HepG2 (cell line): ENCODE results near the gene KCTD1. TPM values are rescaled to one million over a fixed set of nuclear protein-coding genes. Genes with fewer than 3 reads are reported as not detected.

Experiments used
- HNRNPLL ChIP-seq: fragments of 200-400 bp; formaldehyde crosslinking; IDR thresholded peaks from 2 replicates; pipeline ENCODE4 v1.6.1; 2017; ENCODE audit warnings: mild to moderate bottlenecking, low read depth, low read length; ENCODE audit not compliant: poor library complexity, severe bottlenecking
- LCORL ChIP-seq, 2 experiments: fragments of 450-650 bp in 1 of 2; sonication (generic) in 1 of 2; formaldehyde crosslinking in 1 of 2; IDR thresholded peaks; 2 replicates each; pipeline versions ENCODE4 v1.5.0 to v1.6.1; 2017 to 2020; ENCODE audit warnings: antibody characterized with exemption in 1 of 2, missing genetic modification reagents in 1 of 2
- MLLT10 ChIP-seq: sonication (generic); formaldehyde crosslinking; IDR thresholded peaks from 2 replicates; pipeline ENCODE4 v1.4.0; 2020; ENCODE audit warnings: missing genetic modification reagents
- NFIC ChIP-seq: IDR thresholded peaks from 2 replicates; pipeline ENCODE4 v1.6.1; 2012; ENCODE audit warnings: mild to moderate bottlenecking, low read length, inconsistent platforms
- RBFOX2 ChIP-seq: fragments of 200-400 bp; formaldehyde crosslinking; IDR thresholded peaks from 2 replicates; pipeline ENCODE4 v1.6.1; 2017; ENCODE audit warnings: low read depth, mild to moderate bottlenecking, low read length
- SMARCC2 ChIP-seq: fragments of 450-650 bp; IDR thresholded peaks from 2 replicates; pipeline ENCODE4 v1.6.1; 2017; ENCODE audit warnings: antibody characterized with exemption, mild to moderate bottlenecking
- SRSF1 ChIP-seq: fragments of 200-400 bp; formaldehyde crosslinking; optimal IDR thresholded peaks from 2 replicates; pipeline ENCODE3; 2017; ENCODE audit warnings: mild to moderate bottlenecking, low read depth, low read length, moderate library complexity
- ZNF225 ChIP-seq: sonication (generic); formaldehyde crosslinking; IDR thresholded peaks from 2 replicates; pipeline ENCODE4 v1.4.0; 2020; ENCODE audit warnings: mild to moderate bottlenecking, missing genetic modification reagents
- ZNF33A ChIP-seq: sonication (generic); formaldehyde crosslinking; IDR thresholded peaks from 2 replicates; pipeline ENCODE4 v1.5.1; 2020; ENCODE audit warnings: missing genetic modification reagents, mild to moderate bottlenecking, moderate library complexity, borderline replicate concordance
- ZSCAN31 ChIP-seq: sonication (generic); formaldehyde crosslinking; IDR thresholded peaks from 2 replicates; pipeline ENCODE4 v1.5.0; 2020; ENCODE audit warnings: low read depth, mild to moderate bottlenecking, missing genetic modification reagents
- polyA plus RNA-seq, 8 experiments: library from polyadenylated mRNA; depleted of rRNA in 3 of 8; stranded (reverse) in 7 of 8; unstranded in 1 of 8; fragments of >200 nt; fragmentation: Illumina TruSeq in 4 of 8; extraction: Trizol in 4 of 8; gene quantifications; 2 replicates each; pipeline versions ENCODE4 v1.2.1 to v1.2.3, GENCODE V29; 2011 to 2016; ENCODE audit warnings: low read depth in 4 of 8, missing spikeins in 1 of 8, mixed read lengths in 1 of 8; ENCODE audit not compliant: insufficient read depth in 1 of 8
- total RNA-seq, 5 experiments: library from RNA; depleted of rRNA; stranded (reverse); fragments of >200 nt; fragmentation: Illumina TruSeq; extraction: Trizol; gene quantifications; 2 replicates each; pipeline ENCODE4 v1.2.3, GENCODE V29; 2016; ENCODE audit warnings: low read depth in 1 of 5
- TF ChIP-seq, protein P1 (sequence below), 2 experiments: fragments of 450-650 bp in 1 of 2; sonication (generic) in 1 of 2; formaldehyde crosslinking in 1 of 2; IDR thresholded peaks; 2 replicates each; pipeline versions ENCODE4 v1.6.1 to v1.8.0; 2016 to 2022; ENCODE audit warnings: antibody characterized with exemption in 1 of 2, mild to moderate bottlenecking in 1 of 2, missing genetic modification reagents in 1 of 2
- TF ChIP-seq, protein P2 (sequence below): sonication (generic); formaldehyde crosslinking; IDR thresholded peaks from 2 replicates; pipeline ENCODE4 v1.4.0; 2020; ENCODE audit warnings: missing genetic modification reagents
- TF ChIP-seq, protein P3 (sequence below): sonication (generic); formaldehyde crosslinking; conservative IDR thresholded peaks from 2 replicates; pipeline ENCODE4 v1.8.0; 2022; ENCODE audit warnings: low read depth, missing genetic modification reagents
- TF ChIP-seq, protein P4 (sequence below): sonication (generic); formaldehyde crosslinking; IDR thresholded peaks from 2 replicates; pipeline ENCODE4 v1.8.1; 2023; ENCODE audit warnings: mild to moderate bottlenecking, missing genetic modification reagents

KCTD1 gene
- total and polyA plus RNA-seq, 2 of the 13 experiments (the other 11 are each of a cell fraction or from before 2014, with no cell fraction given) = 2.7 to 6.8 TPM

DNA sequence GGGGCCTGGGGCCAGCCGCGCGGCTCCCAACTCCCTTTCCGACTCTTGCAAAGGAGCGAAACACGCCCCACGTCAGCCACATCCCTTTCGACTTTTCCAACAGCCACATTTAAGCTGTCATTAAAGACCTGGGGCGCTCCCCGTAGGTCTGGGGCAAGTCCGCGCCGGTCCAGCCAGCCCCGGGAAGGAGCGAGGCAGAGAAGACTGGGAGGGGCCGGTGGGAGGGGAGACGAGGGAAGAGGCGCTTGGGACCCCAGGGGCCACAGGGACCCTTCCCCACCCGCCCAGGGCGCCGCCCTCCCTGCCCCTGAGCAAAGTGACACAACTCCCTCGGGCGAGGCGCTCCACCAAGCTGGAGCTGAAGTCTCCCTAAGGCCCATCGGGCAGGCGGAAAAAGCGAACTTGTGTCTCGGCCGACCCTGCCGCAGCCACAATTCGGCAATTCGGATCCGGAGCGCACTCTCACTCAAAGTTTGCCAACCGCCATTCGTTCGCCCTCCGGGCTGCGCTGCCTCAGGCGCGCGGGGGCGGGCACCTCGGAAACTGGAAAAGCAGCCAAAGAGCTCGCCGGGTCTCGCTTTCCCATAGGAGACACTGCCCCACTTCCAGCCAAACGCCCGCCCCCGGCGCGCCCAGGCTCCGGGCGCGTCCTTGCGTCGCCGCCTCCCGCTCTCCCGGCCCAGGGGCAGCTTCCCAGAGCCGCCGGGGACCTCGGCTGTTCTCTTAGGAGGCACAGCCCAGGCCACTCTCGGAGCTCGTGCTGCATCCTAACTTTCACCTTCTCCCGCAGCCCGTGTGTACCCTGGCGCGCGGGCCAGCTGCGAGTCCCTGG is 1.1 kb upstream of the KCTD1 start (continued):
- TF ChIP-seq, protein P1, sequence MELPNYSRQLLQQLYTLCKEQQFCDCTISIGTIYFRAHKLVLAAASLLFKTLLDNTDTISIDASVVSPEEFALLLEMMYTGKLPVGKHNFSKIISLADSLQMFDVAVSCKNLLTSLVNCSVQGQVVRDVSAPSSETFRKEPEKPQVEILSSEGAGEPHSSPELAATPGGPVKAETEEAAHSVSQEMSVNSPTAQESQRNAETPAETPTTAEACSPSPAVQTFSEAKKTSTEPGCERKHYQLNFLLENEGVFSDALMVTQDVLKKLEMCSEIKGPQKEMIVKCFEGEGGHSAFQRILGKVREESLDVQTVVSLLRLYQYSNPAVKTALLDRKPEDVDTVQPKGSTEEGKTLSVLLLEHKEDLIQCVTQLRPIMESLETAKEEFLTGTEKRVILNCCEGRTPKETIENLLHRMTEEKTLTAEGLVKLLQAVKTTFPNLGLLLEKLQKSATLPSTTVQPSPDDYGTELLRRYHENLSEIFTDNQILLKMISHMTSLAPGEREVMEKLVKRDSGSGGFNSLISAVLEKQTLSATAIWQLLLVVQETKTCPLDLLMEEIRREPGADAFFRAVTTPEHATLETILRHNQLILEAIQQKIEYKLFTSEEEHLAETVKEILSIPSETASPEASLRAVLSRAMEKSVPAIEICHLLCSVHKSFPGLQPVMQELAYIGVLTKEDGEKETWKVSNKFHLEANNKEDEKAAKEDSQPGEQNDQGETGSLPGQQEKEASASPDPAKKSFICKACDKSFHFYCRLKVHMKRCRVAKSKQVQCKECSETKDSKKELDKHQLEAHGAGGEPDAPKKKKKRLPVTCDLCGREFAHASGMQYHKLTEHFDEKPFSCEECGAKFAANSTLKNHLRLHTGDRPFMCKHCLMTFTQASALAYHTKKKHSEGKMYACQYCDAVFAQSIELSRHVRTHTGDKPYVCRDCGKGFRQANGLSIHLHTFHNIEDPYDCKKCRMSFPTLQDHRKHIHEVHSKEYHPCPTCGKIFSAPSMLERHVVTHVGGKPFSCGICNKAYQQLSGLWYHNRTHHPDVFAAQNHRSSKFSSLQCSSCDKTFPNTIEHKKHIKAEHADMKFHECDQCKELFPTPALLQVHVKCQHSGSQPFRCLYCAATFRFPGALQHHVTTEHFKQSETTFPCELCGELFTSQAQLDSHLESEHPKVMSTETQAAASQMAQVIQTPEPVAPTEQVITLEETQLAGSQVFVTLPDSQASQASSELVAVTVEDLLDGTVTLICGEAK (IDR thresholded peaks at IDR 0.05) = no peak
- TF ChIP-seq, protein P1 (CRISPR knock-in tag; IDR thresholded peaks at IDR 0.05) = 0 out of 2 replicates have a peak, but pooled peaks have one; percentile 14
- TF ChIP-seq ZNF225 (no peak), SMARCC2 (no peak), LCORL (IDR thresholded peaks at IDR 0.05) (no peak), LCORL (CRISPR knock-in tag; IDR thresholded peaks at IDR 0.05) (0 out of 2 replicates have a peak, but pooled peaks have one; percentile 23), HNRNPLL (peak; percentile 35), NFIC (no peak), ZSCAN31 (0 out of 2 replicates have a peak, but pooled peaks have one; percentile 46), SRSF1 (peak; percentile 27), ZNF33A (CRISPR knock-in tag) (no peak), MLLT10 (CRISPR knock-in tag) (no peak), RBFOX2 (0 out of 2 replicates have a peak, but pooled peaks have one; percentile 29)
- TF ChIP-seq, protein P2, sequence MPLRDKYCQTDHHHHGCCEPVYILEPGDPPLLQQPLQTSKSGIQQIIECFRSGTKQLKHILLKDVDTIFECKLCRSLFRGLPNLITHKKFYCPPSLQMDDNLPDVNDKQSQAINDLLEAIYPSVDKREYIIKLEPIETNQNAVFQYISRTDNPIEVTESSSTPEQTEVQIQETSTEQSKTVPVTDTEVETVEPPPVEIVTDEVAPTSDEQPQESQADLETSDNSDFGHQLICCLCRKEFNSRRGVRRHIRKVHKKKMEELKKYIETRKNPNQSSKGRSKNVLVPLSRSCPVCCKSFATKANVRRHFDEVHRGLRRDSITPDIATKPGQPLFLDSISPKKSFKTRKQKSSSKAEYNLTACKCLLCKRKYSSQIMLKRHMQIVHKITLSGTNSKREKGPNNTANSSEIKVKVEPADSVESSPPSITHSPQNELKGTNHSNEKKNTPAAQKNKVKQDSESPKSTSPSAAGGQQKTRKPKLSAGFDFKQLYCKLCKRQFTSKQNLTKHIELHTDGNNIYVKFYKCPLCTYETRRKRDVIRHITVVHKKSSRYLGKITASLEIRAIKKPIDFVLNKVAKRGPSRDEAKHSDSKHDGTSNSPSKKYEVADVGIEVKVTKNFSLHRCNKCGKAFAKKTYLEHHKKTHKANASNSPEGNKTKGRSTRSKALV (CRISPR knock-in tag) = peak; percentile 99
- TF ChIP-seq, protein P3, sequence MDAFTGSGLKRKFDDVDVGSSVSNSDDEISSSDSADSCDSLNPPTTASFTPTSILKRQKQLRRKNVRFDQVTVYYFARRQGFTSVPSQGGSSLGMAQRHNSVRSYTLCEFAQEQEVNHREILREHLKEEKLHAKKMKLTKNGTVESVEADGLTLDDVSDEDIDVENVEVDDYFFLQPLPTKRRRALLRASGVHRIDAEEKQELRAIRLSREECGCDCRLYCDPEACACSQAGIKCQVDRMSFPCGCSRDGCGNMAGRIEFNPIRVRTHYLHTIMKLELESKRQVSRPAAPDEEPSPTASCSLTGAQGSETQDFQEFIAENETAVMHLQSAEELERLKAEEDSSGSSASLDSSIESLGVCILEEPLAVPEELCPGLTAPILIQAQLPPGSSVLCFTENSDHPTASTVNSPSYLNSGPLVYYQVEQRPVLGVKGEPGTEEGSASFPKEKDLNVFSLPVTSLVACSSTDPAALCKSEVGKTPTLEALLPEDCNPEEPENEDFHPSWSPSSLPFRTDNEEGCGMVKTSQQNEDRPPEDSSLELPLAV (CRISPR knock-in tag) = no peak
- TF ChIP-seq, protein P4, sequence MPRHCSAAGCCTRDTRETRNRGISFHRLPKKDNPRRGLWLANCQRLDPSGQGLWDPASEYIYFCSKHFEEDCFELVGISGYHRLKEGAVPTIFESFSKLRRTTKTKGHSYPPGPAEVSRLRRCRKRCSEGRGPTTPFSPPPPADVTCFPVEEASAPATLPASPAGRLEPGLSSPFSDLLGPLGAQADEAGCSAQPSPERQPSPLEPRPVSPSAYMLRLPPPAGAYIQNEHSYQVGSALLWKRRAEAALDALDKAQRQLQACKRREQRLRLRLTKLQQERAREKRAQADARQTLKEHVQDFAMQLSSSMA (CRISPR knock-in tag) = no peak
